Brain microvascular endothelial cell (primary cell): Measurements from ENCODE around the gene FYN.

ENCODE experiments used
- DNase-seq: peaks from one replicate; pipeline ENCODE4 v3.0.0-alpha.2; 2020
- H3K27ac ChIP-seq: fragments of 250-450 bp; sonication (Bioruptor Pico); 2 replicates; pipeline ENCODE4 v1.5.1; 2020; ENCODE audit warnings: mild to moderate bottlenecking, moderate library complexity
- H3K27me3 ChIP-seq: fragments of 250-450 bp; sonication (Bioruptor Pico); replicated peaks from 2 replicates; pipeline ENCODE4 v1.5.1; 2020; ENCODE audit warnings: mild to moderate bottlenecking
- H3K36me3 ChIP-seq: fragments of 250-450 bp; sonication (Bioruptor Pico); replicated peaks from 2 replicates; pipeline ENCODE4 v1.5.1; 2020; ENCODE audit warnings: mild to moderate bottlenecking
- H3K4me3 ChIP-seq: 2 replicates; pipeline ENCODE4 v1.5.1; 2011; ENCODE audit warnings: low read depth, mild to moderate bottlenecking, control low read depth, low read length, moderate library complexity
- CTCF ChIP-seq: IDR thresholded peaks from 2 replicates; pipeline ENCODE4 v1.5.1; 2011; ENCODE audit warnings: low read depth, mild to moderate bottlenecking, moderate library complexity, low read length, control low read depth, inconsistent platforms; ENCODE audit errors: missing control alignments
- in situ Hi-C: cut with HindIII; loops from 2 replicates; pipeline ENCODE4 v1.10.0; 2017; ENCODE audit warnings: low sequenced_read_pairs, low pct_ligation_motif_present

FYN gene

GRCh38 chr6:111687652-111688051 lies 185.6 kb downstream of the FYN start:
- Histone ChIP-seq H3K27me3 (no peaks in the 10 kb centered on the region), H3K36me3 (peaks cover 19% of the 10 kb centered on the region), H3K27ac (no peak overlapping the region), H3K4me3 (no peak overlapping the region)
- TF ChIP-seq CTCF, result no peak
- DNase-seq, result no peak
- in situ Hi-C loops, result no loop called here

GRCh38 chr6:111686932-111687266 lies 186.4 kb downstream of the FYN start:
- no peak overlapping the region for H3K27ac ChIP-seq
- no peaks in the 10 kb centered on the region for H3K27me3 ChIP-seq
- no peak overlapping the region for H3K4me3 ChIP-seq
- in situ Hi-C loops, result no loop called here
- TF ChIP-seq CTCF, result no peak
- no peak for DNase-seq
- H3K36me3 ChIP-seq, result peaks cover 15% of the 10 kb centered on the region

GRCh38 chr6:111686249-111686931 lies 186.9 kb downstream of the FYN start:
- Histone ChIP-seq H3K4me3 (no peak overlapping the region), H3K27me3 (no peaks in the 10 kb centered on the region), H3K27ac (no peak overlapping the region), H3K36me3 (peaks cover 15% of the 10 kb centered on the region)
- no peak for DNase-seq
- in situ Hi-C loops, result no loop called here
- TF ChIP-seq CTCF, result no peak

- H3K27ac ChIP-seq, result no peak overlapping the region
- no peak for TF ChIP-seq CTCF
- no peak overlapping the region for H3K4me3 ChIP-seq
- peaks cover 15% of the 10 kb centered on the region for H3K36me3 ChIP-seq
- H3K27me3 ChIP-seq, result no peaks in the 10 kb centered on the region
- DNase-seq, result no peak
- in situ Hi-C loops, result no loop called here
These were observed 187.7 kb downstream of the FYN start for GRCh38 chr6:111685526-111685925.

GRCh38 chr6:111685058-111685457 lies 188.2 kb downstream of the FYN start:
- H3K4me3 ChIP-seq, result no peak overlapping the region
- in situ Hi-C loops, result no loop called here
- H3K36me3 ChIP-seq, result peaks cover 15% of the 10 kb centered on the region
- H3K27me3 ChIP-seq, result no peaks in the 10 kb centered on the region
- DNase-seq, result no peak
- no peak overlapping the region for H3K27ac ChIP-seq
- no peak for TF ChIP-seq CTCF

- H3K4me3 ChIP-seq, result no peak overlapping the region
- peak overlapping the region; percentile 69 for H3K27ac ChIP-seq
- peaks cover 12% of the 10 kb centered on the region for H3K36me3 ChIP-seq
- DNase-seq, result peak; percentile 79
- in situ Hi-C loops, result no loop called here
- no peak for TF ChIP-seq CTCF
- no peaks in the 10 kb centered on the region for H3K27me3 ChIP-seq
These were observed 189.4 kb downstream of the FYN start for GRCh38 chr6:111683749-111684267.
